VCaP (cell line): ENCODE measurements around the gene PXDC1.
"Not testable (repeated sequence)": the region's sequence is repeated elsewhere in the genome, so short reads cannot be mapped to it uniquely, and the experiment has no call there.

Experiments
- H3K27ac ChIP-seq: fragments of 450-650 bp; 2 replicates; pipeline ENCODE4 v1.5.1; 2017
- CTCF ChIP-seq: fragments of 450-650 bp; conservative IDR thresholded peaks from 2 replicates; pipeline ENCODE4 v1.5.1; 2017; ENCODE audit warnings: mild to moderate bottlenecking, moderate library complexity

The PXDC1 gene

GRCh38 chr6:3779574-3779849 is 28.0 kb upstream of the PXDC1 start:
- no peak overlapping the region for H3K27ac ChIP-seq
- no peak for TF ChIP-seq CTCF

- TF ChIP-seq CTCF, result no peak
- no peak overlapping the region for H3K27ac ChIP-seq
These were observed 27.4 kb upstream of the PXDC1 start for GRCh38 chr6:3778701-3779573.

GRCh38 chr6:3777730-3778461 is 26.4 kb upstream of the PXDC1 start:
- H3K27ac ChIP-seq, result no peak overlapping the region
- no peak for TF ChIP-seq CTCF

- TF ChIP-seq CTCF, result no peak
- no peak overlapping the region for H3K27ac ChIP-seq
These were observed 25.5 kb upstream of the PXDC1 start for GRCh38 chr6:3776881-3777507.

GRCh38 chr6:3775847-3776246 is 24.3 kb upstream of the PXDC1 start:
- no peak overlapping the region for H3K27ac ChIP-seq
- TF ChIP-seq CTCF, result no peak

DNA sequence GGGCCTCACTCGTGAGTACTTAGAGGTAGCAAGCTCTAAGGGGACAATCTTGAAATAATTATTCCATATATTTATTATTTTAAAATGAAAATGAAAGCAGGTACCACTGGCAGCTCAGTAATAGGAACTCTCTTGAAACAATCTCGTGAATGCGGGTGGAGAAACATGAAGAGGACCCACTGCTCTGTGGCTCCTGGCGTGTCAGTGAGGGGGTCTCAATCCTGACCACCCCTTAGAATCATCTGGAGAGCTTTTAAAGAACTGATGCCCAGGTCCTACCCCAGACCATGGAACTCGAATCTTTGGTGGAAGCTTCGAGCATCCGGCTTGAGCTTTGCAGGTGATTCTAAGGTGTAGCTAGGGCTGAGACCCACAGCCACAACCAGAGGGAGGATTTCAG is 23.9 kb upstream of the PXDC1 start:
- no peak for TF ChIP-seq CTCF
- no peak overlapping the region for H3K27ac ChIP-seq

- no peak for TF ChIP-seq CTCF
- no peak overlapping the region for H3K27ac ChIP-seq
These were observed 22.3 kb upstream of the PXDC1 start for GRCh38 chr6:3773678-3774298.

- not testable (repeated sequence) for H3K27ac ChIP-seq
These were observed 20.9 kb upstream of the PXDC1 start for GRCh38 chr6:3772127-3772999.
